NCI-H2196 treated with DMSO at 0.1 percent for 48 hours (cell line): ENCODE data around the gene NOC3L.
"Not testable (repeated sequence)": the region's sequence is repeated elsewhere in the genome, so short reads cannot be mapped to it uniquely, and the experiment has no call there.

ENCODE experiments used
- DNase-seq: peaks from one replicate; lab custom pipeline; 2025; ENCODE audit not compliant: unreplicated experiment; lab: John Stamatoyannopoulos, UW

NOC3L gene, protein sequence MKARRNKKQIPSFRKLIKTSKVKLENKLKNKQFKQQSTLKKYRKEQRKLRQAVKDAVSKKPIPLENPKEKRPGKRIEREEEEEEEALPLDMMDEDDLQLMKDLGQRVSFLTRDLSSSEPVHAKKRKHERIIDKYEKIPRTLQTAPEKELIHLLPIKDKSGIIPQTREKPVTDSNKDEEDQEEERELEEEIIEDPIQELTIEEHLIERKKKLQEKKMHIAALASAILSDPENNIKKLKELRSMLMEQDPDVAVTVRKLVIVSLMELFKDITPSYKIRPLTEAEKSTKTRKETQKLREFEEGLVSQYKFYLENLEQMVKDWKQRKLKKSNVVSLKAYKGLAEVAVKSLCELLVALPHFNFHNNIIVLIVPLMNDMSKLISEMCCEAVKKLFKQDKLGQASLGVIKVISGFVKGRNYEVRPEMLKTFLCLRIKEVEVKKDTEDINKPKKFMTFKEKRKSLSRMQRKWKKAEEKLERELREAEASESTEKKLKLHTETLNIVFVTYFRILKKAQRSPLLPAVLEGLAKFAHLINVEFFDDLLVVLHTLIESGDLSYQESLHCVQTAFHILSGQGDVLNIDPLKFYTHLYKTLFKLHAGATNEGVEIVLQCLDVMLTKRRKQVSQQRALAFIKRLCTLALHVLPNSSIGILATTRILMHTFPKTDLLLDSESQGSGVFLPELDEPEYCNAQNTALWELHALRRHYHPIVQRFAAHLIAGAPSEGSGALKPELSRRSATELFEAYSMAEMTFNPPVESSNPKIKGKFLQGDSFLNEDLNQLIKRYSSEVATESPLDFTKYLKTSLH

DNA sequence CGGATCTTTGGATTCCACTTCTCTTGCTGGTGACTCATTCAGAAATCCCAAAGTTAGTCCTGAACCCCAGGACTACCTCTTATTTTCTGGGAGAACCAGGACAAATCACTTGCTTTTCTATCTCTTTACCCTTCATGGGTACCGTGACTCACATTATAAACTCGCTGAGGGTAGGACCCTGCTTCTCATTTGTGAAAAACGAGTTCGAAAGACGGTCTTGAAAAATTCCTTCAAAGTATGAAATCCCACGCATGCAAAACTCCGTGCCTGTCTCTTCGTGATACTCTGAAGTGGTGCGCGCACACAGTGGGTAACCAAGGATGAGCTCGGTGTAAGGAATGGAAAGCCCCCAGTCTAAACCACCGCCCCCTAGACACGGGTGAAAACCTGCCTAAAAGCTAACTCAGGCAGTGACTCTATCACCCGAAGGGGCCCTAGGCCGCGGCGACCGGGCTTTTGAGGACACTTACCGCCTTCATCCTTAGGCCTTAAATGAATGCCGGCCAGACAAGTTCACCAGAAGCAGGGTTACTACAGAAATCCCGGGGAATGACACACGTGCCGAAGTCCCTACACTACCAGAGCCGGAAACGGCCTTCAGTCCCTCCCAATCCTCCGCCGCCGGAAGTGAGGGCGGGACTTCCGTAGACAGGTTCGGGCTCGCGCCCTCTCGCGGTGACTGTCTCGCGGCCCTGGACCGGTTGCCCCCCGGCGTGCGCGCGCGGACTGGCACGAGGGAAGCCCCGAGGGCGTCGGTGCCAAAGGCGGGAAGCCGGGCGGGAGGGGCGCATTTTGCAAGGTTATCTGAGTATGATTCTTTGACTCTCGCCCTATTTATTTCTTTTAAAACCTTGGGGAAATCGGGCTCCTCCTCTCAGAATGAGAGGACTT, at the start of gene NOC3L:
TSS of gene NOC3L (minus strand) at position 580 of the 891 bp plus-strand sequence. CDS start at position 479, 101 bp downstream.
- DNase-seq: peak; percentile 45

DNA sequence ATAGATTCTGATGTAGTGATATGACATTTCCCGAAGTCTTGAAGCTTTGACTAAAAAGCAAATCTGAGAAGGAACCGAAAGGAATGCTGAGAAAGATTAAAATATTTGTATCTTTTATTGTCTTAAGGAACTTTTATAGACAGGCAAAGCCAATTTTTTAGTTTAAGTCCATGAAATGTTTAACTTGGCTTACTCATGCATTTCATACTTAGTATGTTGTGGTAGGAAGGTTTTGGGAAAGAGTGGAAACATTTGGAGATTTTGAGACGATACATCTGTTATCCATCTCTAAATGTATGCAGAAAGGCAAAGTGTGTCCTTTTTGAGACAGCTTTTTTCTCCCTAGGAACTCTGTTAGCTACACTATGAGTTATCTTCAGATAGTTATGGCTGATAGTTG, 49.7 kb upstream of the NOC3L start:
- DNase-seq: no peak

DNA sequence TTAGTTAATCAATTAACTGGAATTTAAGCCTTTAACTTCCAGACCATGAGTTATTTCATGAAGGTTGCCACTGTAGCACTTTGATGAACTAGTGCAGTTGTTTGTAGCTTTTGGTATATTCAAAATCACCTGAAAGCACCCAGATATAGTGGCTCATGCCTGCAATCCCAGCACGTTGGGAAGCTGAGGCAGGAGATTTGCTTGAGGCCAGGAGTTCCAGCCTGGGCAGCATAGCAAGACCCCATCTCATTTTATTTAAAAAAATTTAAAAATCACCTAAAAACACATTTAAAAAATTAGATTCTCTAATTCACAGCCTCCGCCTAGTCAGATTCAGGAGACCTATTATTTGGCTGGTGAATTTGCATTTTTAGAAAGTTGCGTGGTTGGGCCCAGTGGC, 48.6 kb upstream of the NOC3L start:
- no peak for DNase-seq

DNA sequence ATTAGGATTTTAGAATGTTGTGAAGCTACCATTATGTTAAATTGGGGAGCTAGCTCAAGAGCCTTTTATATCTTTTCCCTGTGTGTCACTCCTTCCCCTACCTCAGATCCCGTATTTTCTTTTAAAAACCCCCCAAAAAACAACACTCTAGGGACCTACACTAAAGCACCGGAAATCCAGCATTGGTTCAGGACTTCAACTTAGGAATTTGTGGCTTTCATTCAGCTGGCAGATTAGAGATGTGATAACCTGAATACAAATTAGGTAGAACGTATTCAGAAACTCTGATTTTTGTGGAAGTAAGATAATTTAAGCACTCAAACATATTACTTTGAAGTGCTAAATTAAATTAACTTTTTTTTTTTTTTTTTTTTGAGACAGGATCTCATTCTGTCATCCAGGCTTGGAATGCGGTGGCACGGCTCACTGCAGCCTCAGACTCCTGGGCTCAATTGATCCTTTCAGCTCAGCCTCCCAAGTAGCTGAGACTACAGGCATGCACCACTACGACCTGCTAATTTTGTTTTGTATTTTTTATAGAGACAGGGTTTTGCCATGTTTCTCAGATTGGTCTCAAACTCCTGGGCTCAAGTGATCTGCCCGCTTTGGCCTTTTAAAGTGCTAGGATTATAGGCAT, 46.4 kb upstream of the NOC3L start:
- no peak for DNase-seq

DNA sequence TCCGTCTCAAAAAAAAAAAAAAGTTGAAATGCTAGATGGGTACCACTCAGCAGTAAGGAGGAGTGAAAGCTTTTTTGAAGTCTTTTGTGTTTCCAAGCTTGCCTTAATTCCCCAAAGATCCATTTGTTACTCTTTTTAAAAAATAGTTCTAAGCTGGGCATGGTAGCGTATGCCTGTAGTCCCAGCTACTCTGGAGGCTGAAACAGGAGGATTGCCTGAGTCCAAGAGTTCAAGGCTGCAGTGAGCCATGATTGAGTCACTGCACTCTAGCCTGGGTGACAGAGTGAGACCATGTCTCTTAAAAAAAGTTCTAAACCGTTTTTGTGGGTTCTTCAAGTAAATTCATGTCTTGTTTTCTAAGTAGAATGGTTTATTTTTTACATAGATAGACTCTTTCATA, 44.9 kb upstream of the NOC3L start:
- no peak for DNase-seq

DNA sequence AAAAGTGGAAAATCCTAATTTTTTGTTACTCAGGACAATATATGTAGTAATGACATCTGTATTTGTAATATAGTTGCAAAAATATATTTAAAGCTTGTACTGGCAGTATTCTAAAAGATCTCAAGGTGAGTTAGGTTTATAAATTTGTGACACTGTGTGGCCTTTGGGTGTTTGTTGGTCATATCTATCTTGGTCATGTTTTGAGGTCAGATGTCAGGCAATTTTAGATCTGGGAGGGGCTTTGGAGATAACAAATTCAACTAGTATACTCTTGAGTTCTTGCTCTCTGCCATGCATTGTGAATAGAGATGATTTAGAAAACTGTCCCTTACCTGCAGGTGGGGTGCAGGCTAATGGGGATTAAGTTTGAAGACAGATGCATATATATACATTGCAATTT, 42.7 kb upstream of the NOC3L start:
- no peak for DNase-seq

DNA sequence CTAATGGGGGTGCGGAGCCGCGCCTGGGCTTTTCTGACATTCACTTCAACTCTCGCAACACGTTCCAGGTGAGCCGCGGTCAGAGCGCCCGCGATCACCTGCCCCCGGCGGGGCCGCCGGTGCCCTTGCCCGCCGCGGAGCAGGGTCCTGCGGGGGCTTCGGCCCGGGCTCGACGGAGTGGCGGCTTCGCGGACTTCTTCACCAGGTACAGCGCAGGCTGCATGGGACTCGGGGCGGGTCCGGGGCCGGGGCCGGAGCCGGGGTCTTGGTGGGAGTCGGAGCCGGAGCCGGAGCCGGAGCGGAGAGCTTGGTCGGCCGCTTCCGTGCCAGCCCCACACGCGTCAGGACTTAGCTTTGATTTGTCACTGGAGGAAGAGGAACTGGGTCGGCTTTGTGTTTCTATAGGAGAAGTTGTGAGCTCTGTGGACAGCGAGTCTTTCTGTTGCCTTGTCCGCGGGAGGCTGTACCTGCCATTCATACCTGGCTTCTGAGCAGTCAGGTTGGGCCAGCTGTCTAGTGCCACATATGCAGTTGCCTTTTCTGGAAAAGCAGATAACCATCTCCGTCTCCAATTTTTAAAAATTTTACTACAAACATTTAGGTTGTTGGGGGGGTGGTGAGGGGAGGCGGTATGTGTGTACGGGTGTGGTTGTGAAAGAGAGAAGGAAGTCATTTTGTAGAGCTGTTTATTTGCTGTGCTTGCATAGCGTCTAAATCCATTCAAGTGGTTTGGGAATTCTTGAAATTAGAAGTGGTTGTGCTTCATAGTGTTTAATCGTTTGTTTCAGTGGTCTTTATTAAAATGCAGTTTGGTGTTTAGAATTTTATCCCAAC, 40.9 kb upstream of the NOC3L start:
- DNase-seq: no peak

DNA sequence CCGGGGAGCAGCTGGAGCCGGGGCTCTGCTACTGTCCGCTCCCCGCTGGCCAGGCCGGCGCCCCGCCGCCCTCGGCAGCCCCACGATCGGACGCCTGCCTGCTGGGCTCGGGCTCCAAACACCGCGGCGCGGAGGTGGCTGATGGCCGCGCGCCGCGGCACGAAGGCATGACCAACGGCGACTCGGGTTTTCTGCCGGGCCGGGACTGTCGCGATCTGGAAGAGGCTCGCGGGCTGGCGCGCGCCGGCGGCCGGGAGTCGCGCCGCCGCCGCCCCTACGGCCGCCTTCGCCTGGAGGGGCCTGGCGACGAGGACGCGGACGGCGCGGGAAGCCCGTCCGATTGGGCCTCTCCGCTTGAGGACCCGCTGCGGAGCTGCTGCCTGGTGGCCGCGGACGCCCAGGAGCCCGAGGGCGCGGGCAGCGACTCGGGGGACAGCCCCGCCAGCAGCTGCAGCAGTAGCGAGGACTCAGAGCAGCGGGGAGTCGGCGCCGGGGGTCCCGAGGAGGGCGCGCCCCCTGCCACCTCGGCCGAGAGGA, 40.2 kb upstream of the NOC3L start:
- DNase-seq: no peak

DNA sequence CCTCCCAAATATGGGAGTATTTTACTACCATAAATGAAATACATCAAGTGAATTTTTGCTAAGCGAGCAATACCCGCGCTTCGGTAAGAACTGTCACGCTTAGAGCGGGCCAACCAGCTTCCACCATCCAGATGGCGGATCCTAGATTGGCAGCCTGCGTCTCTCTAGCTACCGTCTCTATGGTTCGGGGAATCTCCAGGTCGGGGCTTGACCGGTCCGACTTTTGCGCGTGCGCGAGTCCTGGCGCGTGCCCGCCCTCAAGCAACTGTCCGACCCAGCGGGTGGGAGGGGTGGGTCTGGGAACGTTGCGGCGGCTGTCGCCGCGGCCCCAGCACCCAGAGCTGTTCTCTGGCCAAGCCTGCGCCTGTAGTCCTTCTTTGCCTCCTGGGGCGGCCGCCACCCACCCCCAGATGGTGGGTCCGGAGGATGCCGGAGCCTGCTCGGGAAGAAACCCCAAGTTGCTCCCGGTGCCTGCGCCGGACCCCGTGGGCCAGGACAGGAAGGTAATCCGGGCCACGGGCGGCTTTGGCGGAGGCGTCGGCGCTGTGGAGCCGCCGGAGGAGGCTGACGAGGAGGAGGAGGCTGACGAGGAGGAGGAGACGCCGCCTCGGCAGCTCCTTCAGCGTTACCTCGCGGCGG, 39.6 kb upstream of the NOC3L start, which contains the start of gene TBC1D12:
TSS of gene TBC1D12 (plus strand) at position 338 of the 639 bp plus-strand sequence. CDS start at position 411, 73 bp downstream.
- DNase-seq: peak; percentile 62

DNA sequence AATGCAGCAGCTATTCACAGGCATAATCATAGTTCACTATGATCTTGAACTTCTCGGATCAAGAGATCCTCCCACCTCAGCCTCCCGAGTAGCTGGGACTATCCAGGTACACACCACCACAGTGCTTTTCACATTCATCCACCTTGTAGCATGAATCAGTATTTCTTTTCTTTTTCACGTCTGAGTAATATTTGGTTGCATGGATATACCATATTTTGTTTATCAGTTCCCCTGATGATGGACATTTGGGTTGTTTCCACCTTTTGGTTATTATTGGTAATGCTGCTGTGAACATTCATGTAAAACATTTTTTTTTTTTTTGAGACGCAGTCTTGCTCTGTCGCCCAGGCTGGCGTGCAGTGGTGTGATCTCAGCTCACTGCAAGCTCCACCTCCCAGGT, 36.0 kb upstream of the NOC3L start:
- no peak for DNase-seq

DNA sequence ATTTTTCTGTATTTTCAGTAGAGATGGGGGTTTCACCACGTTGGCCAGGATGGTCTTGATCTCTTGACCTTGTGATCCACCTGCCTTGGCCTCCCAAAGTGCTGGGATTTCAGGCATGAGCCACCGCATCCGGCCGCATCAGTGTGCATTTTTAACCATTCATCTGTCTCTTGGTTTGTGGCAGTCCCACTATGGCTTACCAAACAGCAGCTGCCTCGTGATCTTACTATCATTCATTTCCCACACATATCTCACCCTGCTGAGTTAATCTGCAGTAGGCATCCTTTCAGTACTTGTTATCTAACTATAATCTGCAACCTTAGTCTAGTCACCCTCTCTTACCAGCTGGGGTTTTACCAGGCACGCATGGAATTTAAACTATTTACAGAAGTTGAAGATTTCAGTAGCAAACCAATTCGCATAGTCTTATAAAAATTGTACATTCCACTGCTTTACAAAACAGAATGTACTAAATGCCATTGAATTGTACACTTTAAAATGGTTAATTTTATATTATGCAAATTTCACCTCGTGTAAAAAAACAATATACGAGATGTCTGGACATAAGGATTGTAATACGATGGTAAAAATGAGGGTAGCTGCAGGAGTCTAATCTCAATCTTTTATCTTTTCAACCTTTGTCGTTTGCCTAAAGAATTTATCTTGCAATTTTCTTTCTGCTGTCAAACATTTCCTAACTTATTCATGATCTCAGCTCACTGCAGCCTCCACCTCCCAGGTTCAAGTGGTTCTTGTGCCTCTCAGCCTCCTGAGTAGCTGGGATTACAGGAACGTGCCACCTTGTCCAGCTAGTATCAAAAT, 35.0 kb upstream of the NOC3L start:
- no peak for DNase-seq

DNA sequence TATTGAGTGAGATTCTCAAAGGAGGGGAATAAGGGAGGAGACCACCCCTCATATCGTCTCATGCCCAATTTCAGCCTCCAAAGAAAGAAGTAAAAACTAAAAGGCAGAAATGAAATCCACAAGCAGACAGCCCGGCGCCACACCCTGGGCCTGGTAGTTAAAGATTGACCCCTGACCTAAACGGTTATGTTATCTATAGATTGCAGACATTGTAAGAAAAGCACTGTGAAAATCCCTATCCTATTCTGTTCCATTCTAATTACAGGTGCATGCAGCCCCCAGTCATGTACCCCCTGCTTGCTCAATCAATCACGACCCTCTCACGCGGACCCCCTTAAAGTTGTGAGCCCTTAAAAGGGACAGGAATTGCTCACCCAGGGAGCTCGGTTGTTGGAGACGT, 29.4 kb upstream of the NOC3L start:
- DNase-seq: not testable (repeated sequence)

DNA sequence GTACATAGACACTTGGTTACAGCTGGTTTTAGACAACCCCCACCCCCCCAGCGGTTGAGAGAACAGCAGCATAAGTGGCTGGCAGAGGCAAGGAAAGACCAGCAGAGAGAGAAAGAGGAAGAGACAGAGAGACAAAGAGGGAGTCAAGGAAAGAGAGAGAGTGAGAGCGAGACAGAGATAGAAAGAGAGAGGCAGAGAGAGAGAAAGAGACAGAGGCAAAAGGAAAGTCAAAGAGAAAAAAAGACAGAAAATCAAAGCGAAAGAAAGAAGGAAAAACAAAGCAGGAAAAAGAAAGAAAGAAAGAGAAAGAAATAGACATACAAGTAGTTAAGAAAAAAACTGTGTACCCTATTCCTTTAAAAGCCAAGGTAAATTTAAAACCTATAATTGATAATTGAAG, 23.0 kb upstream of the NOC3L start:
- DNase-seq: not testable (repeated sequence)

DNA sequence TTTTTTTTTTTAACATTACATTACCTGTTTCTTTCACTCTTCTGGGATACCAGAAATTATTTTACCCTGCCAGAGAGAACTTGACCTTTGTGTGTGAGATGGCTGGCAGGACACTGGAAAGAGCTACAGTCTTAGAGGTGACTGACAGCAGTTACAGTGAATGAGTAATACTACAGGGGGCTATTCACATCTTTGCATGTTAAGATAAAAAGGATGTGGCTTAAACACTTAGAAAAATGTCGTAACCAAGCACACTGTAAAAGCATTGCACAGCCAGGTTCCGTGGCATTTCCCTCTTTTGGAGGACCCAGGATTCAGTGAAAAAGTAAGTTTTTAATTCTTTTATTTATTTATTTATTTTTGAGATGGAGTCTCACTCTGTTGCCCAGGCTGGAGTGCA, 20.8 kb upstream of the NOC3L start:
- DNase-seq: no peak

DNA sequence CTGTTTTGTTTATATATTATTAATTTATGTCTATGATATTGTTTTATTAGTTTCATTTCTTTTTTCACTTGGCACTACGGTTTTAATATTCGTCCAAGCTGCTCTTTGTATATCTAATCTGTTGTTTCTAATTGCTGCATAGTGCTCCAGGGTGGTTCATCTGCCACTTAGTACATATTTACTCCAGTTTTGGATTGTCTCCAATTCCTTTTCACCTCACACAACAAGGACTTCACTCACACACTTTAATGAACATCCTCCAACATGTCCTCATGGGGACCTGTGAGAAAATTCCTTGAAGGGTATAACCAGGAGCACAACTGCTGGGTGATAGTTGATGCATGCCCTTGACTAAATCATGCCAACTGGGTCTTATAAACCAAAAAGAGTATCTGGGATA, 14.1 kb upstream of the NOC3L start:
- DNase-seq: no peak

DNA sequence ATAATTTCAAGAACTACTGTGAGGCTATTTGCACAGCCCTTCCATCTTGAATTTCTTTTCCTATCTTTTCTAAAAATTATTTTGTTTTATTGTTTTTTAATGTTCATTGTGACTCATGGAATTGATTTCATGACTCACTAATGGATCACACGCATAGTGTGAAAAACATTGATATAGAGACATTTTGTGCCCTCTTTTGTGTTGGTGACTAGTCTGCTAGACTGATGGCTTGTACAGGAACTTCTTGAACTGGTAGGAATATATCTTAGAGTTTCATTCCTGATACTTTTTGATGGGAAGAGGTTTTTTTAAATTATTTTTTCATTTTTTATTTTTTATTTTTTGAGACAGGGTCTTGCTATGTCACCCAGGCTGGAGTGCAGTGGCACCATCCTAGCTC, 12.6 kb upstream of the NOC3L start:
- DNase-seq: no peak

DNA sequence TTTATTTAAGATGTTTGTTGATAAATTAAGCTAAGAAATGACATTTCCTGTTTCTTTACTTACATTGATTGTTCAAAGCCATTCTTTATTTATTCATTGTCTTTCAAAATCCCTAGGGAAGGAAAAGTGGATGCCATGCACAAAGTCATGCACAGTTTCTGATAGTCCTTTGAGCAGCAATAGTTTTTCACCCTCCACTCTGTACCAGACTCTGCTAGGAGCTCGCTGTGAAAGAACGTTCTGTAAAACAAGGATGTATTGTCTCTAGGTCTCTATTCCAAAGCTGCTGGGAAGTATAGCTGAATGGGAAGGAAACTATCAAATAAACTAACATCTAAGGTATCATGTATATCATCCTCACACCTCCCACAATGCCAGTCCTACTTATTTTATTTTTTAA, 7.8 kb upstream of the NOC3L start:
- DNase-seq: no peak

DNA sequence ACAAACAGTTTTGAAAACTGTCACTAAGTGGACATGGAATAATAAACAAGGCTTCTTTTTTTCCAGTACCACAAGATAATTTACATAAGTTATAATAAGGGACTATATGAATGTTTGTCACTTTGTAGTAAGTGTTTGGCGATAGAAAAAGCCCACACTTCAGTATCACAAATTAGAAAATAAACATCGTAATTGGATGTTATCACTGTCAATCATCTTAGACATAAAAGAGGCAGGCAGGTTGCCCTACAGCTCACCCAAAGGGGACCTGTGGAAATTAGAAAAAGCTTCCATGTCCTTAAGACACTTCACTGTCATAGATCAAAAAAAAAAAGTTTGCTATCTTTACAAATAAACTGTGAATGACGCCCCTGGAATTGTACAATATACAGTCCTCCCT, 3.6 kb upstream of the NOC3L start:
- DNase-seq: no peak
